Hepatic stellate cell (primary cell): ENCODE measurements around the gene UBXN2A.
A peak's percentile ranks its signal among the peaks of the same experiment; 100 is the strongest.
"Not testable (repeated sequence)": the region's sequence is repeated elsewhere in the genome, so short reads cannot be mapped to it uniquely, and the experiment has no call there.

ENCODE experiments used
- DNase-seq: peaks from one replicate; pipeline ENCODE4 v3.0.0; 2011; ENCODE audit warnings: low spot score

The UBXN2A gene

DNA sequence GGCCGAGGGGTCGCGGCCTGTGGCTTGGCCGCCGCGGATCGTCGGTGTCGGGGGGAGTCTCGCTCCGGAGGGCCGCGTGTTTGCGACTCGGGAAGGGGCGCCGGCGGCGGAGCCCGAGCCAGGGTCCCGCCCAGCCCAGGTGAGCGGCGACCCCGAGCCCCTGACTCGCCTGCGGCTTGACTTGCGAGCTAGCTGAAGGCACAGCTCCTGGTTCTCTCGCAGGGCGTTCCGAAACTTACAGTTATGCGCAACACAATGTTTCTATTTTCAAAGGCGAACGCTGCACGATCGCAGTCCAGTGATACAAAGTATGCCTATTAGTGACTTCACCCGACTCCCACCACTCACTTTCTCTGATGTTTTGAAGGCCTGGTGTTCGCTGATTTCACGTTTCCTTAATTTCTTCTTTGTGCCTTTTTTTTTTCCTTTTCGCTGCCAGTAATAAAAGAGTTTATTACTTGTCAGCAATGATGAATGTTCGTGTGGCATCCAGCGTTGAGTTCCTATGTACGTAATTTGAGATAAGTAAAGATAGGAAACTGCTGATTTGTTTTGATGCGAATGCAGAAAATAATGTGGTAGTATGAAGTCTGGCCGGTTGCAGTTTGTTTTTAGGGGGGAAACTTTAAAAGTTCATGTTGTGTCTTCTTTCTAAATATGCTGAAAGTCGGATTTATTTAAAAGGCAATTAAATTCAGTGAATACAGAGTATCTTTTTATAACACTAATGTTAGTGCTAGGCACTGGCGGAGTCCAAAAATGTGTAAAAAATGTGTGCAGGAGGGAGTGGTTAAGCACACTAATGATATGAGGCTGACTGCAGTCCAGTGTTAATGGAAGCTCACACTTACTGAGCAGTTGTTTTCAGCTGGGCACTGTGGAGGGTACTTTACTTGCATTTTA is 706 bp downstream of the UBXN2A start:
- peak; percentile 38 for DNase-seq

DNA sequence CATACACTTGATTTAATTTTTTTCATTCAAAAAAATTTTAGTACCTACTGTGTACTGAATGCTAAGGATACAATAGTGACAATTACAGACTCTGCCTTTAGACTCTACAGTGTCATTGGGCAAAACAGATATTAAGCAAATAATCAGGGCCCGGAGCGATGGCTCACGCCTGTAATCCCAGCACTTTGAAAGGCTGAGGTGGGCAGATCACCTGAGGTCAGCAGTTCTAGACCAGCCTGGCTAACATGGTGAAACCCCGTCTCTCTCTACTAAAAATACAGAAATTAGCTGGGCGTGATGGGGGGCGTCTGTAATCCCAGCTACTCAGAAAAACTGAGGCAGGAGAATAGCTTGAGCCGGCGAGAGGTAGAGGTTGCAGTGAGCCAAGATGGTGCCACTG is 1.4 kb downstream of the UBXN2A start:
- DNase-seq: no peak

DNA sequence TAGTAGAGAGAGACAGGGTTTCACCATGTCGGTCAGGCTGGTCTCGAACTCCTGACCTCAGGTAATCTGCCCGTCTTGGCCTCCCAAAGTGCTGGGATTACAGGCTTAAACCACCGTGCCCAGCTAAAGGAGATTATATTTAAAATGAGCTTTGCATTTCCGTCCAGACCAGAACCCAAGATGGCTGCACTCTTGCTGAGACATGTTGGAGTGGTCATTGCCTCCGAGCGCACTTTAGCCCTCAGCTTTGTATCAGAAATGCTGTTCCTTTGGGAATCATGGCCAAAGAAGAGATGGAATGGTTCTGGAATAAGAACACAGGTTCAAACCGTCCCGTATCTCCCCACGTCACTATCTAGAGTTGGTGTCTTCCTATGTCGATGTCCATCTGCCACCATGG is 3.4 kb downstream of the UBXN2A start:
- DNase-seq: no peak

DNA sequence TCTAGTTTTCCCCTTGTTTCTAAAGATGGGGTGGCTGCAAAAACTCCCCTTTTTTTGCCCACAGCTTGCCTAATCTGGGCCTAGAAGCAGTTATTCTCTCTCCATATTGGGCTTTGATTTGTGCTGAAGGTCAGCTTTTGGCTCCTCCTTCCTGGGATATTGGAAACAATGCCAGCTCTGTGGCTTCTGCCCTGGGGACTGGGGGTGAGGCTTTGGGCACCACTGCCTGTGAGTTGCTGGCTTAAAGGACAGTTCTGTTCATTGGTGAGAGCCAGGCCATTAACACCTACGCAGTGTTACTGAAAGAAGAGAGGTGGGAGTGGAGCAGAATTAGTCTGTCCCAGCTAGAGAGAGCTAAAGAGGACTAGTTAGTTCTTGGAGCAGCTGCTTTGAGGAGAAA is 4.3 kb downstream of the UBXN2A start:
- DNase-seq: no peak

DNA sequence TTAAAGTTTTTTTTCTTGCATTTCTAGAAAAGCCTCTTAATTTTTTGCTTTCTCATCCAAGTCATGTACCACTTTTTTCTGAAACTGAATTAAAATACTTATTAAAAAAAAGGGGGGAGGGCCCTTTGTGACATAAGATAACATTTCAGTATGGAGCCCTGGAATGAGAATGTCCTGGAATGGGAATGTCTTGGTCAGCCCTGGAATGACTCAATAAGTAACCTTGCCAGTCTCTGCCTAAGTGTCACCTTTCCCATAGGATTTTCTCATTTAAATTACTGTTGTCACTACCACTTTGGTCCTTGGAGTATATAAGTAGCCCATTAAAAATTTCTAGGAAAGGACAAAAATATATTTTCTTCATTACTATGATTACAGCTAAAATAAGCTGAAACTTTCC is 4.7 kb downstream of the UBXN2A start:
- DNase-seq: no peak

DNA sequence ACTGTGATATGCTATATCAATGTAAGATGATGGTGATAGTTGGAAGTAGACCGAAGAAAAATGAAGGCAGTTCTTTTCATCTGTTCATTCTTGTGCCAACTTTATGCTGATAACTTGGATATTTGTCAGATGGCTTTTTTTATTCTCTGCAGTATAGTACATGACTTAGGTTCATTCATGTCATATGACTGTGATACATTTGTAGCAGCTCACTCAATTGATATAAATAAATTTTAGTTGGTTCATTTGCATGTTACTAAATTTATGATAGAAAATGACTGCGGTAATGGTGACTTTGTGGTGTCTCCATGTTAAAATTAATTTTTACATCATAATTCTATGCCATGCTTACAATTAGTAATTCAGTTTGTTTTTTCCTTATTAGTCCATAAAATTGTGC is 7.1 kb downstream of the UBXN2A start:
- DNase-seq: no peak

DNA sequence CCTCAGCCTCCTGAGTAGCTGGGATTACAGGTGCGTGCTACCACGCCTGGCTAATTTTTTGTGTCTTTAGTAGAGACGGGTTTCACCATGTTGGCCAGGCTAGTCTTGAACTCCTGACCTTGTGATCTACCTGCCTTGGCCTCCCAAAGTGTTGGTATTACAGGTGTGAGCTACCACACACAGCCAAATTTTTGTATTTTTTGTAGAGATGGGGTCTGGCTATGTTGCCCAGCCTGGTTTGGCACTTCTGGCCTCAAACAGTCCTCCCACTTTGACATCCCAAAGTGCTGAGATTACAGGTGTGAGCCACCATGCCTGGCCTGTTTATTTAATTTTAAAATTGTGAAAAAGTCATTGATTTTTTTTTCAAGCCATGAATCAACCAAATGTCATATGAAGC is 12.3 kb downstream of the UBXN2A start:
- DNase-seq: not testable (repeated sequence)

DNA sequence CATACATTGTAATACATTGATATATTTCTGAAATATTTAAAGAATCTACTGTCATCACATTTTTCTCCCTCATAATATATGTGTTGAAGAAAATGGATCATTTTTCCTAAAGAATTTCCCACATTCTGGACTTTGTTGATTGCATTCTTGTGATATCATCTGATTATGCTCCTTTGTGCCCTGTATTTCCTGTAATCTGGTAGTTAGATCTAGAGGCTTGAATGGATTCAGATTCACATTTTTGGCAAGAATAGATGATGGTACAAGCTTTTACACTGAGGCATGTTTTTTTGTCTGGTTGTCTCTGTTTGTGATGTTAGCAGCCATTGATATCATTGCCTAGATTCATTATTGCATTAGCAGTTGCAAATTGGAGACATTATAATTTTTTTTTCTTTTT is 13.4 kb downstream of the UBXN2A start:
- DNase-seq: no peak

DNA sequence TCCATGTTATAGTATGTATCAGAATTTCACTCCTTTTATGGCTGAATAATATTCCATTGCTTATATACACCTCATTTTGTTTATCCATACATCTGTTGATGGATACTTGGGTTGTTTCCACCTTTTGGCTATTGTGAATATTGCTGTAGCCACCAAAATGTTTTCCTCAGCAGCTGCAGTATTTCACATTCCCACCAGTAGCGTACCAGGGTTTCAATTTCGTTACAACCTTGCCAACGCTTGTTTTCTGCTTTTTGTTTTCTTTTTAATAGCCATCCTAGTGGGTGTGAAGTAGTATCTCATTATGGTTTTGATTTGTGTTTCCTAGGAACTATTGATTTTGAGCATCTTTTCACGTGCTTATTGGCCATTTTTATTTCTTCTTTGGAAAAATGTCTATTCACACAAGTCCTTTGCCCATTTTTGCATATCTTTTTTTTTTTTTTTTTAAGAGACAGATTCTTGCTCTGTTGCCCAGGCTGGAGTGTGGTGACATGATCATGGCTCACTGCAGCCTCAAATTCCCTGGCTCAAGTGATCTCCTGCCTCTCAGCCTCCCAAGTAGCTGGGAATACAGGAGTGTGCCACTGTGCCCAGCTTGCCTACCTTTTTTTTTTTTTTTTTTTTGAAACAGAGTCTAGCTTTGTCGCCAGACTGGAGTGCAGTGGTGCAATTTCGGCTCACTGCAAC is 14.2 kb downstream of the UBXN2A start:
- no peak for DNase-seq

DNA sequence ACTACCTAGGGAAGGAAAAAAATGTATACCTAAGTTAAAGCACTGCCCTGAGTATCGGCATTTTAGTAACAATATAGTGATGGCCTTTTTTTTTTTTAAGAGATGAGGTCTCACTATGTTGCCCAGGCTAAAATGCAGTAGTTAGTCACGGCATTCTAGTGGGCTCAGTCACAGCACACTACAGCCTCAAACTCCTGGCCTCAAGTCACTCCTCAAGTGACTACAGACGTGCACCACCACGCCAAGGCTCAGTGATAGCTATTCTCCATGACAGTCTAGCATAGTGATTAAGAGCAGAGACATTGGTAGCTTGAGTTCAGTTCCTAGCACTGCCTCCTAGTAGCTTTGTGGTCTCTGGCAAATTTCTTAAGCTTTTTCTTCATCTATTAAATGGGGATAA is 27.6 kb downstream of the UBXN2A start:
- DNase-seq: no peak

DNA sequence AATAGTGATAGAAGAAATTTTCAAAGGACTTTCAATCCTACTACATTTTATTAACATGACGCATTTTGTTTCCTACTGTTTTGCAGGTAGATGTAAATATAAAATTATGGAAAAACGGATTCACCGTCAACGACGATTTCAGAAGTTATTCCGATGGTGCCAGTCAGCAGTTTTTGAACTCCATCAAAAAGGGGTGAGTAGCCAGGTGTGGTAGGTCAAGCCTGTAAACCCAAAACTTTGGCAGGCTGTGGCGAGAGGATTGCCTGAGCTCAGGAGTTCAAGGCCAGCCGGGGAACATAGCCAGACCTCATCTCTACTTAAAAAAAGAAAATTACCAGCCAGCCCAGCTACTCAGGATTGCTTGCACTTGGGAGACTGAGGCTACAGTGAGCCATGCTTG is 36.6 kb downstream of the UBXN2A start:
- no peak for DNase-seq

DNA sequence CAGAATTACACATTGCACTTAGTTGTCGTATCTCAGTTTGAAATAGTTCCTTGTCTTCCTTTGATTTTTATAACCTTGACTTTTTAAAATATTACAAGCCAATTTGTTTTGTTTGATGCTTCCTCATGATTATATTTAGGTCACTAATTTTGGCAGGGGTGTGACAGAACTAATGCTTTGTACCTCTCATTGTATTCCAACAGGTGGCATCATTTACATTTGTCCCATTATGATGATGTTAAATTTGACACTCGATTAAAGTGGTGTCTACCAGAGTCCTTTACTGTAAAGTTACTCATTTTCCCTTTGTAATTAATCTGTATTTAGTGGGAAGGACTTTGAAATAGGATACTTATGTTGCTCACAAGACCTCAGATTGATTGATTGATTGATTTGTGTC is 48.1 kb downstream of the UBXN2A start:
- no peak for DNase-seq

DNA sequence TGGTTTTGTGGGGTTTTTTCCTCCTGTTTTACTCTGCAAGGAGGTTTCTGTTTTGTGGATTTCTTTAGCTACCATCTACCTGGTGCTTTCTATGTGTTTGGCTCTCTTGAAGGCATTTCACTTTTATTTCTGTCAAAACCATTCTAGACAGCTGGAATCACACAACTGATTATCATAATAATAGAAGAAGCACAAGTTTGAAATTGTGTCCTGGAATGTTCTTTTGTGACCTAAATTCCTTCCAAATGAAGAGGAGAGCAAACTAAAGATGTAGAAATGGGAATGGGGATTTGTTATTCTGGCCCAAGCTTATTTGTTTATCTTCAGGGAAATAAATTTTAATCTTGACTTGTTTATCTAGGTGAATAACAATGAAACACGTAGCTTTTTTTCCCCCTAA is 52.7 kb downstream of the UBXN2A start:
- DNase-seq: no peak

DNA sequence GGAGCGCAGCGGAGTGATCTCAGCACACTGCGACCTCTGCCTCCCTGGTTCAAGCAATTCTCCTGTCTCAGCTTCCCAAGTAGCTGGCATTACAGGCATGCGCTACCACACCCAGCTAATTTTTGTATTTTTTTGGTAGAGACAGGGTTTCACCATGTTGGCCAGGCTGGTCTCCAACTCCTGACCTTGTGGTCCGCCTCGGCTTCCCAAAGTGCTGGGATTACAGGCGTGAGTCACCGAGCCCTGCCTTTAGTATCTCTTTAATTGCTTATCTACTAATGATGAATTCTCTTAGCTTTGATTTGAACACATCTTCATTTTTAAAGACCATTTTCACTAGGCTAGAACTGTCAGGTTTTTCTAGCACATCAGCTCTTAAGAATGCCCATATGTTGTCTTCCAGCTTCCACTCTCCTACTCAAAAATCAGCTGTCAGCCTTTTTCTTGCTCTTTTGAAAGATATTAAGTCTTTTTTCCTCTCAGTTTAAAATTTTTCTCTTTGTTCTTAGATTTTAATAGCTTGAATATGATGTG is 53.5 kb downstream of the UBXN2A start:
- no peak for DNase-seq

DNA sequence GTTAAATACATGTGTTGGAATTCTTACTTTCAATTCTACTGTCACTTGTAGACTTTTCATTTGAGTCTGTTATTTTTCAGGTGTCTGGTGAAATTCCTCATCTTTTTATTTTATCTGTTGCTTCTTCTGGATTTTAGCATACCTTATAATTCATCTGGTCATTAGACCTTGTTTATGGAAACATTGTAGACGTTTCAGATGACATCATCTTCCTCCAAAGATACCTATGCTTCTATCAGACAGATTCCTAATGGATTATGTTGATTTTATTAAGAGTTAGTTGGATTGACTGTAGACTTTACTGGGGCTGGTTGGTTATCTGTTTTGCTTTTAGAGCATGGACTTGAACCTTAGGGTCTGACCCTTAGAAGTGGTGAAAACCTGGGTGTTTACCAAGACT is 54.3 kb downstream of the UBXN2A start:
- DNase-seq: no peak

DNA sequence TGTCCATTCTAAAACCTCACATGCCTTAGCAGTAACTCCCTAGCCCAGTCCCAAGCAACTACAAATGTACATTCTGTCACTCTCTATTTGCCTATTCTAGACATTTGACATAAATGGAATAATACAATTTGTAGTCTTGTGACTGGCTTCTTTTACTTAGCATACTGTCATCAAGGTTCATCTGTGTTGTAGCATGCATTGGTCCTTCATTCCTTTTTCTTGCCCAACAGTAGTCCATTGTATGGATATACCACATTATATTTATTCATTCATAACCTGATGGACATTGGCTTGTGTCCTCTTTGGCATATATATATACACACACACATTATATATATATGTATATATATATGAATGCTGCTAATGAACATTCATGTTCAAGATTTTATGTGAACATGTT is 67.4 kb downstream of the UBXN2A start:
- no peak for DNase-seq

DNA sequence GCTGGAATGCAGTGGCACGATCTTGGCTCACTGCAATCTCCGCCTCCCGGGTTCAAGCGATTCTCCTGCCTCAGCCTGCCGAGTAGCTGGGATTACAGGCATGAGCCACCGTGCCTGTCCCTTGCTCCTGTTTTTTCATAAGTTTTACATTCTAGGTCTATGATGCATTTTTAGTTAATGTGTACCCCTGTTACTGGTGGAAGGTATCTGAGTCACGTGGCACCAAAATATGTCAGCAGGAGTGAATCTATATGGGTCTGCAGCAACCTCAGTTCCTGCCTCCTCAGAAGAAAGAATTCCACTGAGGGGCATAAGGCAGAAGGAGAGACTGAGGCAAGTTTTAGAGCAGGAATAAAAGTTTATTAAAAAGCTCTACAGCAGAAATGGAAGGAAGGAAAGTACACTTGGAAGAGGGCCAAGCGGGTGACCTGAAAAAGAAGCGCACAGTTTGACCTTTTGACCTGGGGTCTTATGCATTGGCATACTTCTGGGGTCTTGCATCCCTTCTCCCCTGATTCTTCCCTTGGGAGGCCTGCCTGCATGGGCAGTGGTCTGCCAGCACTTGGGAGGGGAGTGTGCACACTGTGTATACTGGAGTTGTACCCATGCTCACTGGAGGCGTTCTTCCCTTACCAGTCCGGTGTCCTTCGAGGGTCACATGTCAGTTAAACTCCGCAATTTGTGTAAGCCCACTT is 68.6 kb downstream of the UBXN2A start:
- DNase-seq: no peak

DNA sequence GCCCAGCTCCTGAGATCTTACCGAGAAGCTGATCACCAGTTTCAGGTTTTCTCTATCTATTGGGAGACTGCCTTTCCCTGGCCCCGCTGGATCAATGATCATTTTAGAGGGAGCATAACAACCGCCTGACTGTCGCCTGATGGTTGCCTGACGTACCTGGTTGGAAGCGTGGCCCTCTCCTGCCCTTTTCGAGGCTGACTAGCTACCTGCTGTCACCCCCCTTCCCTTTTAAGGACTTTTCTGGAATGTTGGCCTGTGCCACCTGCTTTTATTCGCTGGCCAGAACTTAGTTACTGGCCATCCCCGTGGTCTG is 69.1 kb downstream of the UBXN2A start:
- no peak for DNase-seq

DNA sequence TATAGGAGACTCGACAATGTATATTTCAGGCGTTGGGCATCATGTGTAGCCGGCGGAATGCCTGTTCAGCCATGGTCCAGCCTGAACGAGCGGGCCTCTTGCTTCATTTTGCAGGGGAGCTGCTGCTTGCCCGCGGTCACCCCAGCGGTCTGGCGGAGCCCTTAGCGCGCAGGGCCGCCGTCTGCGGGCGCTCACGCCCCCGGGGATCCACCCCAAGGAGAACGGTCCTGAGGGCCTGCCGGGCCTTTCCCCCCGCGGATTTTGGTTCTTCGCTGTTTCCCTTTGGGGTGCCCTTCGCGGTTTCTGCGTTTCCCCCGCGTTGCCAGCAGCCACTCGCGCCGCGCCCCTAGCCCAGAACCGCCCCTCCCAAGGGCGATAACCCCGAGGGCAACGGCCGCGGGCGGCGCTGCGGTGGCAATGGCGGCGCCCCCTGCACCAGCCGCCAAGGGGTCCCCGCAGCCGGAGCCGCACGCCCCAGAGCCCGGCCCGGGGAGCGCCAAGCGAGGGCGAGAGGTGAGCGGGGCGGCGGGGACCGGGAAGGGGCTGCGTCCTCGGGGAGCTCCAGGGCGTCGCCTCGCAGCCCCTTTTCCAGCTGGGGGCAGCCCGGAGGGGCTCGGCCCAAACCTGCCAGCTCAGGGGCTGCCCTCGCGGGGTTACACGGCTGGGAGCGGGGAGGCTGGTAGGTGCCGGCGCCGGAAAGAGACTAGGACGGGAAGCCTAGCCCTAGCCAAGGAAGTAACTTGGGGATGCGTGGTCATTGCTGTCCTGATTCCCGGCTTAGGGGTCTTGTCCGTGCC is 69.6 kb downstream of the UBXN2A start, which contains the start of gene MFSD2B:
Gene MFSD2B, plus strand, starts transcription at position 406 of the 797 bp plus-strand sequence. Its CDS starts 12 bp downstream, at position 418.
- peak; percentile 40 for DNase-seq

DNA sequence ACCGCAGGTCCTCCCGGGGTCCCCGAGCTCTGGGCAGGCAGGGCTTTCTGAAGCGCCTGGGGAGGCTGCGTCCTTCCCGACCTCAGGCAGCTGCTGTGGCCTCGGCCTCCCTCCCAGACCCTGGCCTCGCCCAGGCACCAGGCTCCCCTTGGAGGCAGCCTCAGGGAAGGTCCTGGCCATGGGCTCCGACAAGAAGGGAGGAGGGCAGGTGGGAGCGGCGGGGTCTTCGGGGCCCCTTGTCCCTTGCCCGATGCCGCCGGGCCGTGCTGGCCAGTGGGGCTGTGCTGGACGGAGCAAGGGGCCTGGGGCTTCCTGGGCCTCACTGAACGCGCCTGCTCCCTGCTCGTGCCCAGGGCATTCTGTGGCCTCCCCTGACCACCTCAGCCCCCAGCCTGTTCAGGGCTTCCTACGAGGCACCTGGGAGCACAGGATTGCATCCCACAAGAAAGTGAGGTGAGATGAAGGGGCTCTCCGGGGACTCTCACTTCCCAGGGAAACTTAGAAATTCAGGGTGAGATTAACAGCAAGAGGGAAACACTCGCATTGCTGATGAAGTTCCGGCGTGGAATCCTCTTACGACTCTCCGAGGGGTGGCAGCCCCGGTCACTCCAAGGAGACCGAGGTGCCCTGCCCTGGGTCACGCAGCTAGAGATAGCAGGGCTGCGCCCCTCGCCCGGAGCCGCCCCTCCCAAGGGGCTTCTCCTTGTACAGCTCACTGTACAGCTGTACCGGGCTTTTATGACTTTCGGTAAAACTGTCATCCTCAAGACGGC is 70.4 kb downstream of the UBXN2A start:
- DNase-seq: no peak
